Measurements from ENCODE around the gene SLC15A4. TPM values are rescaled to one million over a fixed set of nuclear protein-coding genes. Genes with fewer than 3 reads are reported as not detected.

Gene SLC15A4
- total RNA-seq, 1 donor from 2014 or later, result 35.0 TPM

- H3K27ac ChIP-seq (ENCODE audit: low read depth, low read length), result no peak overlapping the region
- no peaks in the 10 kb centered on the region for H3K27me3 ChIP-seq (ENCODE audit: control insufficient read depth in 3 of 3, insufficient read depth in 3 of 3, low read length in 3 of 3)
- peaks cover 7 to 19% (median 9%) of the 10 kb centered on the region in 3 donors for H3K4me1 ChIP-seq (ENCODE audit: control insufficient read depth in 3 of 3, insufficient read depth in 3 of 3, low read length in 3 of 3)
- H3K36me3 ChIP-seq (ENCODE audit: control insufficient read depth in 3 of 3, insufficient read depth in 3 of 3, low read length in 3 of 3), result peaks cover 26 to 39% (median 34%) of the 10 kb centered on the region in 3 donors
- H3K9ac ChIP-seq (ENCODE audit: low read depth in 1 of 3, low read length in 3 of 3), result no peak overlapping the region
- no peak overlapping the region for H3K4me3 ChIP-seq (ENCODE audit: low read length in 3 of 3)
- H3K9me3 ChIP-seq (ENCODE audit: control insufficient read depth in 3 of 3, low read length in 3 of 3), result no peaks in the 10 kb centered on the region
Measured at GRCh38 chr12:128790221-128790620, 33.5 kb downstream of the SLC15A4 start.

- no peak overlapping the region for H3K9ac ChIP-seq (ENCODE audit: low read depth in 1 of 3, low read length in 3 of 3)
- H3K36me3 ChIP-seq (ENCODE audit: control insufficient read depth in 3 of 3, insufficient read depth in 3 of 3, low read length in 3 of 3), result peaks cover 18 to 33% (median 28%) of the 10 kb centered on the region in 3 donors
- H3K27me3 ChIP-seq (ENCODE audit: control insufficient read depth in 3 of 3, insufficient read depth in 3 of 3, low read length in 3 of 3), result no peaks in the 10 kb centered on the region
- no peaks in the 10 kb centered on the region for H3K9me3 ChIP-seq (ENCODE audit: control insufficient read depth in 3 of 3, low read length in 3 of 3)
- peaks cover under 1 to 11% (median 5%) of the 10 kb centered on the region in 3 donors for H3K4me1 ChIP-seq (ENCODE audit: control insufficient read depth in 3 of 3, insufficient read depth in 3 of 3, low read length in 3 of 3)
- no peak overlapping the region for H3K27ac ChIP-seq (ENCODE audit: low read depth, low read length)
- no peak overlapping the region for H3K4me3 ChIP-seq (ENCODE audit: low read length in 3 of 3)
Measured at GRCh38 chr12:128789356-128789929, 34.3 kb downstream of the SLC15A4 start.

- Histone ChIP-seq H3K4me3 (ENCODE audit: low read length in 3 of 3) (no peak overlapping the region), H3K9me3 (ENCODE audit: control insufficient read depth in 3 of 3, low read length in 3 of 3) (no peaks in the 10 kb centered on the region), H3K9ac (ENCODE audit: low read depth in 1 of 3, low read length in 3 of 3) (no peak overlapping the region), H3K36me3 (ENCODE audit: control insufficient read depth in 3 of 3, insufficient read depth in 3 of 3, low read length in 3 of 3) (peaks cover 7 to 21% (median 14%) of the 10 kb centered on the region in 3 donors), H3K27ac (ENCODE audit: low read depth, low read length) (no peak overlapping the region), H3K4me1 (ENCODE audit: control insufficient read depth in 3 of 3, insufficient read depth in 3 of 3, low read length in 3 of 3) (peaks cover 0 to 10% (median 4%) of the 10 kb centered on the region in 3 donors), H3K27me3 (ENCODE audit: control insufficient read depth in 3 of 3, insufficient read depth in 3 of 3, low read length in 3 of 3) (no peaks in the 10 kb centered on the region)
Measured at GRCh38 chr12:128787827-128788226, 35.9 kb downstream of the SLC15A4 start.

- peaks cover 0 to 10% (median 4%) of the 10 kb centered on the region in 3 donors for H3K4me1 ChIP-seq (ENCODE audit: control insufficient read depth in 3 of 3, insufficient read depth in 3 of 3, low read length in 3 of 3)
- H3K4me3 ChIP-seq (ENCODE audit: low read length in 3 of 3), result no peak overlapping the region
- H3K9ac ChIP-seq (ENCODE audit: low read depth in 1 of 3, low read length in 3 of 3), result no peak overlapping the region
- H3K27me3 ChIP-seq (ENCODE audit: control insufficient read depth in 3 of 3, insufficient read depth in 3 of 3, low read length in 3 of 3), result no peaks in the 10 kb centered on the region
- H3K9me3 ChIP-seq (ENCODE audit: control insufficient read depth in 3 of 3, low read length in 3 of 3), result no peaks in the 10 kb centered on the region
- peaks cover under 1 to 13% (median 4%) of the 10 kb centered on the region in 3 donors for H3K36me3 ChIP-seq (ENCODE audit: control insufficient read depth in 3 of 3, insufficient read depth in 3 of 3, low read length in 3 of 3)
- no peak overlapping the region for H3K27ac ChIP-seq (ENCODE audit: low read depth, low read length)
Measured at GRCh38 chr12:128786741-128787391, 36.9 kb downstream of the SLC15A4 start.

GRCh38 chr12:128784030-128784760 is 39.6 kb downstream of the SLC15A4 start:
- Histone ChIP-seq H3K27ac (ENCODE audit: low read depth, low read length) (no peak overlapping the region), H3K4me3 (ENCODE audit: low read length in 3 of 3) (no peak overlapping the region), H3K36me3 (ENCODE audit: control insufficient read depth in 3 of 3, insufficient read depth in 3 of 3, low read length in 3 of 3) (no peaks in the 10 kb centered on the region), H3K9me3 (ENCODE audit: control insufficient read depth in 3 of 3, low read length in 3 of 3) (peaks cover 0 to 2% (median 0%) of the 10 kb centered on the region in 3 donors), H3K27me3 (ENCODE audit: control insufficient read depth in 3 of 3, insufficient read depth in 3 of 3, low read length in 3 of 3) (no peaks in the 10 kb centered on the region), H3K4me1 (ENCODE audit: control insufficient read depth in 3 of 3, insufficient read depth in 3 of 3, low read length in 3 of 3) (peaks cover 0 to 7% (median 0%) of the 10 kb centered on the region in 3 donors), H3K9ac (ENCODE audit: low read depth in 1 of 3, low read length in 3 of 3) (no peak overlapping the region)

GRCh38 chr12:128783129-128783574 is 40.6 kb downstream of the SLC15A4 start:
- Histone ChIP-seq H3K9me3 (ENCODE audit: control insufficient read depth in 3 of 3, low read length in 3 of 3) (peaks cover 0 to 2% (median 0%) of the 10 kb centered on the region in 3 donors), H3K9ac (ENCODE audit: low read depth in 1 of 3, low read length in 3 of 3) (no peak overlapping the region), H3K27ac (ENCODE audit: low read depth, low read length) (no peak overlapping the region), H3K4me1 (ENCODE audit: control insufficient read depth in 3 of 3, insufficient read depth in 3 of 3, low read length in 3 of 3) (peaks cover 0 to 7% (median 0%) of the 10 kb centered on the region in 3 donors), H3K4me3 (ENCODE audit: low read length in 3 of 3) (no peak overlapping the region), H3K36me3 (ENCODE audit: control insufficient read depth in 3 of 3, insufficient read depth in 3 of 3, low read length in 3 of 3) (no peaks in the 10 kb centered on the region), H3K27me3 (ENCODE audit: control insufficient read depth in 3 of 3, insufficient read depth in 3 of 3, low read length in 3 of 3) (no peaks in the 10 kb centered on the region)

- Histone ChIP-seq H3K36me3 (ENCODE audit: control insufficient read depth in 3 of 3, insufficient read depth in 3 of 3, low read length in 3 of 3) (no peaks in the 10 kb centered on the region), H3K27me3 (ENCODE audit: control insufficient read depth in 3 of 3, insufficient read depth in 3 of 3, low read length in 3 of 3) (no peaks in the 10 kb centered on the region), H3K9ac (ENCODE audit: low read depth in 1 of 3, low read length in 3 of 3) (no peak overlapping the region), H3K4me3 (ENCODE audit: low read length in 3 of 3) (no peak overlapping the region), H3K27ac (ENCODE audit: low read depth, low read length) (no peak overlapping the region), H3K4me1 (ENCODE audit: control insufficient read depth in 3 of 3, insufficient read depth in 3 of 3, low read length in 3 of 3) (no peaks in the 10 kb centered on the region), H3K9me3 (ENCODE audit: control insufficient read depth in 3 of 3, low read length in 3 of 3) (peaks cover 0 to 2% (median 0%) of the 10 kb centered on the region in 3 donors)
Measured at GRCh38 chr12:128779901-128780300, 43.9 kb downstream of the SLC15A4 start.

- H3K27ac ChIP-seq (ENCODE audit: low read depth, low read length), result no peak overlapping the region
- H3K9ac ChIP-seq (ENCODE audit: low read depth in 1 of 3, low read length in 3 of 3), result no peak overlapping the region
- no peaks in the 10 kb centered on the region for H3K9me3 ChIP-seq (ENCODE audit: control insufficient read depth in 3 of 3, low read length in 3 of 3)
- H3K4me1 ChIP-seq (ENCODE audit: control insufficient read depth in 3 of 3, insufficient read depth in 3 of 3, low read length in 3 of 3), result no peaks in the 10 kb centered on the region
- H3K4me3 ChIP-seq (ENCODE audit: low read length in 3 of 3), result no peak overlapping the region
- no peaks in the 10 kb centered on the region for H3K36me3 ChIP-seq (ENCODE audit: control insufficient read depth in 3 of 3, insufficient read depth in 3 of 3, low read length in 3 of 3)
- H3K27me3 ChIP-seq (ENCODE audit: control insufficient read depth in 3 of 3, insufficient read depth in 3 of 3, low read length in 3 of 3), result peaks cover 0 to 16% (median 7%) of the 10 kb centered on the region in 3 donors
Measured at GRCh38 chr12:128772249-128772648, 51.5 kb downstream of the SLC15A4 start.

GRCh38 chr12:128771681-128772080 is 52.1 kb downstream of the SLC15A4 start:
- no peaks in the 10 kb centered on the region for H3K9me3 ChIP-seq (ENCODE audit: control insufficient read depth in 3 of 3, low read length in 3 of 3)

GRCh38 chr12:128767518-128767917 is 56.2 kb downstream of the SLC15A4 start:
- Histone ChIP-seq H3K27ac (ENCODE audit: low read depth, low read length) (no peak overlapping the region), H3K27me3 (ENCODE audit: control insufficient read depth in 3 of 3, insufficient read depth in 3 of 3, low read length in 3 of 3) (peaks cover 21 to 47% (median 41%) of the 10 kb centered on the region in 3 donors), H3K36me3 (ENCODE audit: control insufficient read depth in 3 of 3, insufficient read depth in 3 of 3, low read length in 3 of 3) (no peaks in the 10 kb centered on the region), H3K9me3 (ENCODE audit: control insufficient read depth in 3 of 3, low read length in 3 of 3) (no peaks in the 10 kb centered on the region), H3K4me3 (ENCODE audit: low read length in 3 of 3) (no peak overlapping the region), H3K9ac (ENCODE audit: low read depth in 1 of 3, low read length in 3 of 3) (no peak overlapping the region), H3K4me1 (ENCODE audit: control insufficient read depth in 3 of 3, insufficient read depth in 3 of 3, low read length in 3 of 3) (no peaks in the 10 kb centered on the region)

More at GRCh38 chr12:128771681-128772080, 52.1 kb downstream of the SLC15A4 start:
- Histone ChIP-seq H3K9ac (ENCODE audit: low read depth in 1 of 3, low read length in 3 of 3) (no peak overlapping the region), H3K27ac (ENCODE audit: low read depth, low read length) (no peak overlapping the region), H3K4me1 (ENCODE audit: control insufficient read depth in 3 of 3, insufficient read depth in 3 of 3, low read length in 3 of 3) (no peaks in the 10 kb centered on the region), H3K4me3 (ENCODE audit: low read length in 3 of 3) (no peak overlapping the region), H3K27me3 (ENCODE audit: control insufficient read depth in 3 of 3, insufficient read depth in 3 of 3, low read length in 3 of 3) (peaks cover 3 to 18% (median 10%) of the 10 kb centered on the region in 3 donors), H3K36me3 (ENCODE audit: control insufficient read depth in 3 of 3, insufficient read depth in 3 of 3, low read length in 3 of 3) (no peaks in the 10 kb centered on the region)
